Measurements from ENCODE around the gene PDE2A. TPM values are rescaled to one million over a fixed set of nuclear protein-coding genes. Genes with fewer than 3 reads are reported as not detected.

Gene PDE2A
- total RNA-seq, 1 experiment from 2014 or later: 0.74 TPM

DNA sequence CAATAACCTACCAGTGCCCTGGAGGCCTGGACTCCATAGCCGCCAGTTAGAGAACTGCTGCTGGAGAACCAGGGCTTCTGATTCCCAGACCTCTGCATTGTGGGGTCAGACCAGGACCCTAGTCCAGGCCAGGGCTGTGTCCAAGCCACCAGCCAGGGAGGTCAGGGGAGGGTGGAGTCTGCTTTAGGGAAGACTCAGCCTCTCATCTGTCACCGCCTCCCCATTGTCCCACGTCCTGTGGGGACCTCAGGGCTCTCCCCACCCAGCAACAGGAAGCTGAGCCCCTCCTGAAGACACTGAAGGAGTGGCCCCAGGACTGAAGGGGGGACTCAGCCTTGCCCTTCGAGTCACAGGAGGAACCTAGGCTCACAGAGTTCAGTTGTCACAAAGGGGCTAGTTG, 41.2 kb downstream of the PDE2A start:
- H3K4me3 ChIP-seq (ENCODE audit: low read depth in 2 of 2, low read length in 2 of 2): no peak overlapping the region
- H3K9me3 ChIP-seq (ENCODE audit: control insufficient read depth, insufficient read depth, low read depth, low read length): no peaks in the 10 kb centered on the region
- H3K27me3 ChIP-seq (ENCODE audit: control insufficient read depth, insufficient read depth, low read length): no peaks in the 10 kb centered on the region; the same call in 1 of the 2 replicates
- TF ChIP-seq, protein P1, sequence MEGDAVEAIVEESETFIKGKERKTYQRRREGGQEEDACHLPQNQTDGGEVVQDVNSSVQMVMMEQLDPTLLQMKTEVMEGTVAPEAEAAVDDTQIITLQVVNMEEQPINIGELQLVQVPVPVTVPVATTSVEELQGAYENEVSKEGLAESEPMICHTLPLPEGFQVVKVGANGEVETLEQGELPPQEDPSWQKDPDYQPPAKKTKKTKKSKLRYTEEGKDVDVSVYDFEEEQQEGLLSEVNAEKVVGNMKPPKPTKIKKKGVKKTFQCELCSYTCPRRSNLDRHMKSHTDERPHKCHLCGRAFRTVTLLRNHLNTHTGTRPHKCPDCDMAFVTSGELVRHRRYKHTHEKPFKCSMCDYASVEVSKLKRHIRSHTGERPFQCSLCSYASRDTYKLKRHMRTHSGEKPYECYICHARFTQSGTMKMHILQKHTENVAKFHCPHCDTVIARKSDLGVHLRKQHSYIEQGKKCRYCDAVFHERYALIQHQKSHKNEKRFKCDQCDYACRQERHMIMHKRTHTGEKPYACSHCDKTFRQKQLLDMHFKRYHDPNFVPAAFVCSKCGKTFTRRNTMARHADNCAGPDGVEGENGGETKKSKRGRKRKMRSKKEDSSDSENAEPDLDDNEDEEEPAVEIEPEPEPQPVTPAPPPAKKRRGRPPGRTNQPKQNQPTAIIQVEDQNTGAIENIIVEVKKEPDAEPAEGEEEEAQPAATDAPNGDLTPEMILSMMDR (IDR thresholded peaks at IDR 0.05): no peak
- TF ChIP-seq POLR2AphosphoS5 (IDR thresholded peaks at IDR 0.05; ENCODE audit: low read depth, low read length): no peak
- TF ChIP-seq, protein P2, sequence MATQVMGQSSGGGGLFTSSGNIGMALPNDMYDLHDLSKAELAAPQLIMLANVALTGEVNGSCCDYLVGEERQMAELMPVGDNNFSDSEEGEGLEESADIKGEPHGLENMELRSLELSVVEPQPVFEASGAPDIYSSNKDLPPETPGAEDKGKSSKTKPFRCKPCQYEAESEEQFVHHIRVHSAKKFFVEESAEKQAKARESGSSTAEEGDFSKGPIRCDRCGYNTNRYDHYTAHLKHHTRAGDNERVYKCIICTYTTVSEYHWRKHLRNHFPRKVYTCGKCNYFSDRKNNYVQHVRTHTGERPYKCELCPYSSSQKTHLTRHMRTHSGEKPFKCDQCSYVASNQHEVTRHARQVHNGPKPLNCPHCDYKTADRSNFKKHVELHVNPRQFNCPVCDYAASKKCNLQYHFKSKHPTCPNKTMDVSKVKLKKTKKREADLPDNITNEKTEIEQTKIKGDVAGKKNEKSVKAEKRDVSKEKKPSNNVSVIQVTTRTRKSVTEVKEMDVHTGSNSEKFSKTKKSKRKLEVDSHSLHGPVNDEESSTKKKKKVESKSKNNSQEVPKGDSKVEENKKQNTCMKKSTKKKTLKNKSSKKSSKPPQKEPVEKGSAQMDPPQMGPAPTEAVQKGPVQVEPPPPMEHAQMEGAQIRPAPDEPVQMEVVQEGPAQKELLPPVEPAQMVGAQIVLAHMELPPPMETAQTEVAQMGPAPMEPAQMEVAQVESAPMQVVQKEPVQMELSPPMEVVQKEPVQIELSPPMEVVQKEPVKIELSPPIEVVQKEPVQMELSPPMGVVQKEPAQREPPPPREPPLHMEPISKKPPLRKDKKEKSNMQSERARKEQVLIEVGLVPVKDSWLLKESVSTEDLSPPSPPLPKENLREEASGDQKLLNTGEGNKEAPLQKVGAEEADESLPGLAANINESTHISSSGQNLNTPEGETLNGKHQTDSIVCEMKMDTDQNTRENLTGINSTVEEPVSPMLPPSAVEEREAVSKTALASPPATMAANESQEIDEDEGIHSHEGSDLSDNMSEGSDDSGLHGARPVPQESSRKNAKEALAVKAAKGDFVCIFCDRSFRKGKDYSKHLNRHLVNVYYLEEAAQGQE (IDR thresholded peaks at IDR 0.05; ENCODE audit: insufficient read depth in 1 of 2, low read depth in 2 of 2, low read length in 1 of 2): no peak
- TF ChIP-seq SIN3A (IDR thresholded peaks at IDR 0.05; ENCODE audit: borderline replicate concordance, insufficient read depth, low read depth, low read length): no peak
- TF ChIP-seq TCF7L2 (IDR thresholded peaks at IDR 0.05; ENCODE audit: low read depth, low read length): no peak
- no peaks in the 10 kb centered on the region for H3K36me3 ChIP-seq (ENCODE audit: control insufficient read depth, insufficient read depth, low read length)
- BruUV-seq (replicated peaks): no TSS peak
- no peaks in the 10 kb centered on the region for H3K4me1 ChIP-seq (ENCODE audit: control insufficient read depth, insufficient read depth, low read length)
- ATAC-seq (no peak), DNase-seq (ENCODE audit: low read depth, low spot score) (no peak)
- intact Hi-C loops (cut with micrococcal nuclease; ENCODE audit: unreplicated experiment): no loop called here
- no peak overlapping the region for H3K27ac ChIP-seq (ENCODE audit: low read length)
- in situ Hi-C loops (cut with HindIII; ENCODE audit: low pct_unique_long_range_greater_than_20kb, low sequenced_read_pairs): no loop called here
- ChIA-PET POLR2A (no interaction called here), CTCF (interaction anchor here (0.6 to 0.7 kb wide), 2 partner anchors 148 to 161 kb away, joined by 3 to 16 read pairs; no protein-coding TSS in a partner anchor)

DNA sequence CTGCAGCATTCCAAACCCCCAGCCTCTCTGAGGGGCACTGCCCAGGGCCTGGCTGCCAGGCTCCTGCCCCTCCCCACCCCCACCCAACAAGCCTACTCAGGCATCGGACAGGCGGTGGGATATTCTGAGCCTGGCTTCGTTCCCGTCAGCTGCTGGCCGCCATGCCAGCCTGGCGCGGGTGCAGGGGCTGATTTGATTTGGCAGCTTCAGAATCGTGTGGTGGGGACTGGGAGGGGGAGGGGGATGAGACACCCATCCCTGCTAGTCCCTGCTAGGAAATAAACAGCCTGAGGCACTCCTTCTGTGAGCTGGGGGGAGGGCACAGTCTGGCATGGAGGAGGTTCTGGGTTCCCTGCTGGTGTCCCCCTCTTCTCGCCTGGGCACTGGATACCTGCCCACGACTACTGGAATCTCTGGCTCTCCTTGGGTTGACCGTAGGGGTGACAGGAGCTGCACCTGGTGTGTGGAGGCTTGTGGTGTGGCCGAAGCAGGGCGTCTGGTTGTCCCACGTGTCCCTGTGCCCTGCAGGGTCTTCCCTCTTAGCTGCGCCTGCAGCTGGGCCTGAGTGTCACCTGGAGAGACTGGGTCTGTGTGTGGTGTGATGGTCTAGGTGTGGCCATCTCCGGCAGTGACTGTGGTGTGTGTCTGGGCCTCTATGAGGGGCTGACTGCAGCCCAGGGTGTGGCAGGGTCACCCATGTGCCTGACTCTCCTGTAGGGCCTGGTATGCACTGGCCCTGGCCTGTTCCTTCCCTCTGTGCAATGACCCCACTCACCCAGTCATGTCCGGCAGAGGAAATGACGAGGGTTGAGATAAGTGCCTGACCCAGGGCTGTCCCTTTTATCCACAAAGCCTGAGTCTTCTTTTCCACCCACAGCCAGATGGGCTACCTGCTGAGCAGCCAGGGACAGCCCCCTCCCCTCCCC, 42.2 kb downstream of the PDE2A start:
- BruUV-seq (replicated peaks): no TSS peak
- no peaks in the 10 kb centered on the region for H3K4me1 ChIP-seq (ENCODE audit: control insufficient read depth, insufficient read depth, low read length)
- POLR2A ChIA-PET: no interaction called here
- no peaks in the 10 kb centered on the region for H3K9me3 ChIP-seq (ENCODE audit: control insufficient read depth, insufficient read depth, low read depth, low read length)
- in situ Hi-C loops (cut with HindIII; ENCODE audit: low pct_unique_long_range_greater_than_20kb, low sequenced_read_pairs) (no loop called here), intact Hi-C loops (cut with micrococcal nuclease; ENCODE audit: unreplicated experiment) (no loop called here)
- ATAC-seq (no peak), DNase-seq (ENCODE audit: low read depth, low spot score) (no peak)
- TF ChIP-seq SIN3A (IDR thresholded peaks at IDR 0.05; ENCODE audit: borderline replicate concordance, insufficient read depth, low read depth, low read length): no peak
- TF ChIP-seq, protein P1 (IDR thresholded peaks at IDR 0.05): no peak
- TF ChIP-seq, protein P2 (IDR thresholded peaks at IDR 0.05; ENCODE audit: insufficient read depth in 1 of 2, low read depth in 2 of 2, low read length in 1 of 2): no peak
- TF ChIP-seq TCF7L2 (IDR thresholded peaks at IDR 0.05; ENCODE audit: low read depth, low read length): no peak
- no peak for TF ChIP-seq POLR2AphosphoS5 (IDR thresholded peaks at IDR 0.05; ENCODE audit: low read depth, low read length)
- no peak overlapping the region for H3K27ac ChIP-seq (ENCODE audit: low read length)
- no peaks in the 10 kb centered on the region; the same call in 1 of the 2 replicates for H3K27me3 ChIP-seq (ENCODE audit: control insufficient read depth, insufficient read depth, low read length)
- CTCF ChIA-PET: interaction anchor here (0.5 kb wide), 1 partner anchor 42 kb away, joined by 8 read pairs; no protein-coding TSS in a partner anchor
- no peak overlapping the region for H3K4me3 ChIP-seq (ENCODE audit: low read depth in 2 of 2, low read length in 2 of 2)
- H3K36me3 ChIP-seq (ENCODE audit: control insufficient read depth, insufficient read depth, low read length): no peaks in the 10 kb centered on the region

Measured in Panc1 (cell line).